Glutamatergic neuron (in vitro differentiated cells): ENCODE data around the gene HELB. TPM values are rescaled to one million over a fixed set of nuclear protein-coding genes. Genes with fewer than 3 reads are reported as not detected.

ENCODE experiments used
- DNase-seq: peaks from one replicate; pipeline ENCODE4 v3.0.0; 2022
- H3K27ac Mint-ChIP-seq: one replicate; pipeline ENCODE4 v1.8.0; 2020; ENCODE audit warnings: mild to moderate bottlenecking, mixed read lengths, inconsistent platforms; ENCODE audit not compliant: unreplicated experiment
- H3K27me3 Mint-ChIP-seq: one replicate; pipeline ENCODE4 v1.8.0; 2020; ENCODE audit warnings: mild to moderate bottlenecking, moderate library complexity, mixed read lengths, inconsistent platforms; ENCODE audit not compliant: unreplicated experiment
- H3K36me3 Mint-ChIP-seq: one replicate; pipeline ENCODE4 v1.8.0; 2020; ENCODE audit warnings: mild to moderate bottlenecking, mixed read lengths, inconsistent platforms; ENCODE audit not compliant: unreplicated experiment
- H3K4me1 Mint-ChIP-seq: one replicate; pipeline ENCODE4 v1.8.0; 2020; ENCODE audit warnings: mild to moderate bottlenecking, low read depth, mixed read lengths, inconsistent platforms; ENCODE audit not compliant: unreplicated experiment
- H3K4me3 Mint-ChIP-seq: one replicate; pipeline ENCODE4 v1.8.0; 2020; ENCODE audit warnings: mild to moderate bottlenecking, mixed read lengths, inconsistent platforms; ENCODE audit not compliant: unreplicated experiment
- H3K9me3 Mint-ChIP-seq: one replicate; pipeline ENCODE4 v1.8.0; 2020; ENCODE audit warnings: mild to moderate bottlenecking, moderate library complexity, mixed read lengths, inconsistent platforms; ENCODE audit not compliant: unreplicated experiment
- CTCF ChIP-seq: fragments of 200-600 bp; sonication (generic); IDR thresholded peaks from one replicate; pipeline ENCODE4 v1.5.0; 2021; ENCODE audit not compliant: partially characterized antibody, unreplicated experiment
- total RNA-seq: library from RNA; stranded (reverse); fragmentation: NEBNext Ultra II Directional; extraction: Animal tissue kit (Norgen Biotek cat#: 25700); gene quantifications from one replicate; pipeline ENCODE4 v1.2.1, GENCODE V29; 2021; ENCODE audit not compliant: unreplicated experiment

Gene HELB
- total RNA-seq, 1 donor from 2014 or later: 8.9 TPM

- peaks cover under 1% of the 10 kb centered on the region for H3K36me3 Mint-ChIP-seq
- no peak for TF ChIP-seq CTCF
- H3K9me3 Mint-ChIP-seq: no peaks in the 10 kb centered on the region
- peaks cover 2% of the 10 kb centered on the region for H3K27me3 Mint-ChIP-seq
- no peaks in the 10 kb centered on the region for H3K4me1 Mint-ChIP-seq
- no peak for DNase-seq
- no peak overlapping the region for H3K27ac Mint-ChIP-seq
- H3K4me3 Mint-ChIP-seq: no peak overlapping the region
Measured at GRCh38 chr12:66287275-66287674, 15.0 kb upstream of the HELB start.

GRCh38 chr12:66288121-66288520, 14.2 kb upstream of the HELB start:
- no peak for TF ChIP-seq CTCF
- H3K4me1 Mint-ChIP-seq: no peaks in the 10 kb centered on the region
- H3K4me3 Mint-ChIP-seq: no peak overlapping the region
- no peaks in the 10 kb centered on the region for H3K36me3 Mint-ChIP-seq
- H3K9me3 Mint-ChIP-seq: no peaks in the 10 kb centered on the region
- H3K27me3 Mint-ChIP-seq: peaks cover 2% of the 10 kb centered on the region
- DNase-seq: no peak
- no peak overlapping the region for H3K27ac Mint-ChIP-seq

GRCh38 chr12:66289485-66289884, 12.8 kb upstream of the HELB start:
- no peak overlapping the region for H3K27ac Mint-ChIP-seq
- peaks cover 2% of the 10 kb centered on the region for H3K27me3 Mint-ChIP-seq
- H3K36me3 Mint-ChIP-seq: no peaks in the 10 kb centered on the region
- no peak for DNase-seq
- no peaks in the 10 kb centered on the region for H3K9me3 Mint-ChIP-seq
- H3K4me1 Mint-ChIP-seq: no peaks in the 10 kb centered on the region
- no peak overlapping the region for H3K4me3 Mint-ChIP-seq
- TF ChIP-seq CTCF: no peak

DNA sequence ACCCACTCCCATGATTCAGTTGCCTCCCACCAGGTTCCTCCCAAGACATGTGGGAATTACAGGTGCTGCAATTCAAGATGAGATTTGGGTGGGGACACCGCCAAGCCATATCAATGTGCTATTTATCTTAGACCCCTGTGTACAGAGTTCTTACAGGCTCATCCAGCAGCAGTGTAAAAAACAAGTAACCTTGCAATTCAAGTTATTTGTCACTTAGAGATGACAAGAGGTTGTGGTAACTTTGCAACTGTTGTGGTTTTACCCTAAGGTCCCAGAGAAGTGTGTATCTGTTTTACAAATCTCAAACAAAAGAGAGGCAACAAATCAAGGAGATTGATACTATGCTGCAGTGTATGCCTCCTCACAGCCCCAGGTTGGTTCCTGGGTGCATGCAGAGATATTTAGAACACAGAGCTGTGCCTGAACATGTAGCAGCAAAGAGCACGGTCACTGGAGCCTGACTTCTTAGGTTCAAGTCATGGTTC, 11.5 kb upstream of the HELB start:
- Mint-ChIP-seq H3K36me3 (no peaks in the 10 kb centered on the region), H3K9me3 (no peaks in the 10 kb centered on the region), H3K4me3 (no peak overlapping the region), H3K27me3 (peaks cover 2% of the 10 kb centered on the region), H3K27ac (no peak overlapping the region), H3K4me1 (no peaks in the 10 kb centered on the region)
- TF ChIP-seq CTCF: no peak
- no peak for DNase-seq

- H3K36me3 Mint-ChIP-seq: no peaks in the 10 kb centered on the region
- DNase-seq: no peak
- H3K4me1 Mint-ChIP-seq: no peaks in the 10 kb centered on the region
- H3K27ac Mint-ChIP-seq: no peak overlapping the region
- peaks cover 1% of the 10 kb centered on the region for H3K9me3 Mint-ChIP-seq
- H3K4me3 Mint-ChIP-seq: no peak overlapping the region
- TF ChIP-seq CTCF: no peak
- no peaks in the 10 kb centered on the region for H3K27me3 Mint-ChIP-seq
Measured at GRCh38 chr12:66296176-66296683, 6.1 kb upstream of the HELB start.
